GM21529 (cell line): ENCODE measurements around the gene RBM33.
"Not testable (repeated sequence)": the region's sequence is repeated elsewhere in the genome, so short reads cannot be mapped to it uniquely, and the experiment has no call there.

Source experiments
- ATAC-seq: cut with Tn5 transposase; IDR thresholded peaks from one replicate; pipeline ENCODE4 v1.9.1; 2021; ENCODE audit not compliant: unreplicated experiment

Gene RBM33

DNA sequence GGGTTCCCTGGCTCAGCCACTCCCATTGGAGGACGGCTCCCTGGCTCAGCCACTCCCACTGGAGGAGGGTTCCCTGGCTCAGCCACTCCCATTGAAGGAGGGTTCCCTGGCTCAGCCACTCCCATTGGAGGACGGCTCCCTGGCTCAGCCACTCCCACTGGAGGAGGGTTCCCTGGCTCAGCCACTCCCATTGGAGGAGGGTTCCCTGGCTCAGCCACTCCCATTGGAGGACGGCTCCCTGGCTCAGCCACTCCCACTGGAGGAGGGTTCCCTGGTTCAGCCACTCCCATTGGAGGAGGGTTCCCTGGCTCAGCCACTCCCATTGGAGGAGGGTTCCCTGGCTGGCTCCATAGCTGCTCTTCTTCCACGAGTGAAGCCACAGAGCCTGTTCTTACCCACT lies 173.1 kb downstream of the RBM33 start:
- ATAC-seq = not testable (repeated sequence)

DNA sequence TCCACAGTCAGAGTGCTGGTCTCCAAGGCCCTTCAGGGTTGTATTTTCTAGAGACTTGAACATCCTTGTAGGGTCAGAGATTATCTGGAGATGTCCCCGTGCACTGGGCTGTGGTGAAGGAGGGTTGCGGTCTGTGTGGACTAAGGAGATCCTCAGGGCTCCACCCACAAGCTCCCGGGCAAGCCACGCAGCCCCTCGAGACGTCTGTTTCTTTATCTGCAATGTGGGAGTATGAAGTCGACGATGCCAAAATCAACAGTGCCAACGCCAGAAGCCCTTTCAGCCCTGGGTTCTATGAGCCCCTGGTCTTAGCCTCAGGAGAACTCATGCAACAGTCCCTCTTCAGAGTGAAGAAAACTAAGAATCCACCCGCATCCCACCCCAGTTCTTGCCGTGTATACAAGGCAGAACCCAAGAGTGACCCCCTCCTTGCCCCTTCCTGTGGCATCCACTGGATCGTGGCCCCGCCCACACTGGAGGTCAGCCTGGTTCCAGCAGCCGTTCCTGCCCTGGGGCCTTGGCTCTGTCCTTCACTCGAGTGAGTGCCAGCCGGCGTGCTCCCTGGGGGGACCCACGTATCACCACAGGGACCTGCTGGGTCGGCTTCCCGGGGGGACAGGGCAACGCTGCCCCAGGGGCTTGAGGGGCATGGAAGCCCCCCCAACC lies 173.8 kb downstream of the RBM33 start:
- ATAC-seq = no peak

DNA sequence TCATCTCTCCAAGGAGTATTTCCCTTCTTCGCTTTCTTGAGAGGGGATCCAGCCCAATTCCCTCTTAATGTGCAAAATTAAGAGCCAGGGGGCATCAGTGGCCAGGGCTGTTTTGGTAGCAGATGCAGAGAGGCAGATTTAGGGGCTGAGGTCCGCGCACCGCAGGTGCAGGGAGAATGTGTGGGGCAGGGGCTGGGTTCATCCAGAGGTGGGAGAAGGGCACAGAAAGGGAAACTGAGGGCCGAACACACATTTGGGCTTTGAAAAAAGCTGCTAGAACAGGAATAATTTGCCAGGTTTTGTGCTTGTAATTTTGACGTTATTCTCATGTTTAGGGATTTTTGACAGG lies 174.3 kb downstream of the RBM33 start:
- ATAC-seq = no peak

DNA sequence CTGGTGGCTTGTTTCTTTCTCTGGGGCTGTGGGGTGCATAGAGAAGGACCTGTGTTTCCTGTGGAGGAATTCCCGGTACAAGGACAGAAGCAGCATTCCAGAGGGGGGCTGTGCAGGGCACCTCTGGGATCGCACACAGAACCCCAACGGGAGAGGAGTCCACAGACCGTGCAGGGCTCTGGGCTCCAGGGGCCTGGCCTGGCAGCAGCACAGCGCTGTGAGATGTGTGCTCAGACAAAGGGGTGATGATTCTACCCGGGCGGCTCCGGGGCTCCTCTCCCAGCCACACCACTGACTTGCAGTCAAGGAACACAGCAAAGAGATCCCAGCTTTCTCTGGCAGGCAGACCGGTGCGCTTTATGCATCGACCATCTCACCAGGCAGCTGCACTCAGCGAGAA lies 174.7 kb downstream of the RBM33 start:
- no peak for ATAC-seq

DNA sequence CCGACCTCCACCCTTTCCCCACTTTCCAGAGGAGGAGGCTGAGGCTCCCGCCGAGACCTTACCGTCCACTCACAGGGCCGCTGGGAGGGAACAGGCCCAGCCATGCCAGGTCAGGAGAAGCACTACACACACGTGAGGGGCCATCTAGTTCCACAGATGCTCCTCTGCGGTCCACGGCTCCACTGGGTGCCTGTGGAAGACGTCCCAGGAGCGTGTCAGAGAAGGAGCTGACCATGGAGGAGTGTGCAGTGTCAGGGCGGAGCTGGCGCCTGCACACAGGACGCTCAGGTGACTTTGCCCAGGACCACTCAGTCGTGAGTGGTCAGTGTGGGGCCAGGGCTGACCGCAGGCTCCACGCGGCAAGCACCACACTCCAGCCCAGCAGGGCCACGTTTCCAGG lies 175.8 kb downstream of the RBM33 start:
- no peak for ATAC-seq

DNA sequence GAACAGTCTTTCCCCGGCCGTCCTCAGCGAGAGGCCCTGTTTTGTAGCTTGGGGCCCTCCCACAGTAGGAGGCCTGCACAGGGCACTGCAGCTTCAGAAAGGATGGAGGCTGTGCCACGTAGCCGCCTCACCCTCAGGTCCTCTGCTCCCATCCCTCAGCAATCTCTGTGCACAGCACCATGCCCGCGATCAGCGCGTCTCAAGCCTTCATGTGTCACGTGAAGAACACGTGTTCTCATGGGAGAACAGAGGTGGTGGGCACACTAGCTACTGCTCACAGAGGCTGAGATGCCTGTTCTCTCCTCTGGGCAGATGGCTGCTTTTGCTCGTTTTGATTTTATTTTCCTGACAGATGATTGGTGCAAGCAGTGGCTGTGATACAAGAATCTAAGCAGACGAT lies 176.3 kb downstream of the RBM33 start:
- no peak for ATAC-seq

DNA sequence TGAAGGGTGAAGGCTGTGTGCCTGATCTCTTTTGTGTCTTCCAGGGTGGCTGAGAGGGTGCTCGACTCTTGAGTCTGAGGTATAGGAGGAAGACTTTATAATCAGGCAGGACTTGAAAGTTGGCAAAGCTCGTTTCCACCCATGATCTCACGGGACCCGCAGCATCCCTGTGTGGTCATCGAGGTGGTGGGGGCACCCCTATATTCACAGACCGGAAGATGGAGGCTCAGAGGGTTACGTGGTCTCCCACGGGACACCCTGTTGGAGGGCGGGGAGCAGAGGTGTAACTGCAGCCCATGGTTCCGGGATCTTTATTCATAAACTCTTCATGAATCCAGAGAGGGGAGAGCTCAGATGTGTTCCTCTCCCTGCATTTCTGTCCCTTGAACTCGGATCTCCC lies 177.4 kb downstream of the RBM33 start:
- no peak for ATAC-seq

DNA sequence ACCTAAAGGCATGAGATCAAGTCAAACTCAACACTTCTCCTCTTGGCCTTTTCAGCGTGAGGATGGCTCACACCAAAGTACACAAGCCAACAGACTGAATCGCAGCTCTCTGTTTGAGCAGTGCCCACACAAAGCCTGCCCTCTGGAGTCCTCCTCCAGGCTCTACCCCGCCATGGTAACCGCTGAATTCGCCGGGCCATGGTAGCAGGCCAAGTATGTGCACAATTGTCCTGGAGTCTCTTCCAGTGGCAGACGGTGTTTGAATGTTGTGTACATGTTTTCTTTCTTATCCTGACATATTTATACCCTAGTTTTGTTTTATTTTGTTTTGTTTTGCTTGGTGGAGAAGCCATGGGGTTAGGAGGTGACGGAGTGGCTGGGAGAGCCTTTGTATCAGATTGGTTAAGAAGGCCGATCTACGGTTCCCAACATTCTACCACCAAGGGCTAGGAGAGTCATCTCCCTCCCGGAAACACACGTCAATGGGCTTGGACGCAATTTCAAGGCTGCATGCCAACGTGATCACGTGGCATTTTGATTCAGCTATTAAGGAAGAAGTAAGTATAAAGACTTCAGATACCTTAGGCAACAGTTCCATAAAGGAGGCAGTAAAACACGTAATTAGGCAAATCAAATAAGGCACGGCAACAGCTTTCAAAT lies 179.9 kb downstream of the RBM33 start:
- ATAC-seq = no peak

DNA sequence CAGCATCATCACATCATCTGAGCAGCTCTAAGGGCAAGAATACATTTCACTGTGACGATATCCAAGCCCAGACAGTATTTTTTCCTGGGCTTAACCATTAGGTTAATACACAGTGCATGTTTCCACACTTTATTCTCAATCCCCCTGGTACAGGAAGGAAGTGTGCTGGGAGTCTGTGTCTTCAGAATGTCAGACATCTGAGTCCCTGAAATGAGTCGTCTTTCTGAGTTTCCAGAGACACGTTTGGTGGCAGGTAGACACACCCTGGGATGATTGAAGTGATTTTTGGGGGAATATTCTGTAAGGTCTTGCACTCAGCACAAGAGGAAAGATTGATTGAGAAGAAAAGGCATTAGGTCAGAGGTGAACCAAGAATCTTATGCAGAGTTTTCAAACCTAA lies 180.9 kb downstream of the RBM33 start:
- ATAC-seq = no peak

DNA sequence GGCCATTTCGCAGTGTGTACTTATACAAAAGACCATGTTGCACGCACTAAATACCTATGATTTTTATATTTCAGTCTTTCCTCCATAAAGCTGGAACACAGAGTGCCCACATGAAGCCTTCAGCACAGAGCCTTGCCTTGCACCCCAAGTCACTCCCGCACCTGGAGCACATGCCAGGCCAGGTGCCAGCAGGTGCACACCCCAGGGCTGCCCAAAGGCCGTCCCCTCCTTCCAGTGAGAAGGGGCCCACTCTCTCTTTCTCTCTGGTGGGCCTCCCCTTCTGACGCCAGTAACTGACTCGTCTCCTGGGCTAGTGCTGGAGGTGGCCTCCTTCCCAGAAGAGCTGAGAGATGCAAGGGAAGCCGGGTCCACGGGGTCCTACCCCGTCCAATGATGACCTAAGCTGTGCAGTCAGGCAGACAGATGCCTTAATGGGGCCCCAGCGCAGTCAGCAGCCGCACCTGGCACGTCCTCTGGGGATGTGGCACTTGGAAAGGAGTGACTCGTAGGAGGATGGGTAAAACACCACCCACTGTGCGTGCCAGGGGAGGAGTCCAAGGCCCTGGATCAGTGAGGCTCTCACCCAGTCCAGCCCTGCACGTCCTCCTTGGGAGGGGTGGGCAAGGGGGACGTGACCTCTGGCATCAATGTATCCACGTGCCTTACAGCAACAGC lies 185.5 kb downstream of the RBM33 start:
- ATAC-seq = no peak
